WTC11 (cell line): ENCODE data around the gene OPN1SW. TPM values are rescaled to one million over a fixed set of nuclear protein-coding genes. Genes with fewer than 3 reads are reported as not detected.

ENCODE experiments used
- ATAC-seq: fragments of 200-7000 bp; cut with Tn5 transposase; 2 replicates; pipeline ENCODE4 v1.10.0; 2021; ENCODE audit warnings: mild to moderate bottlenecking, moderate library complexity
- CTCF ChIA-PET: fragments of 300-600 bp; sonication (Branson Sonifier 250); formaldehyde crosslinking; loops from one replicate; lab custom pipeline; 2021; ENCODE audit warnings: antibody characterized with exemption; lab: Charles Lee
- POLR2A ChIA-PET: fragments of 350-600 bp; sonication (Branson Sonifier 250); formaldehyde crosslinking; loops from one replicate; lab custom pipeline; 2021; ENCODE audit warnings: antibody characterized with exemption; lab: Charles Lee
- DNase-seq: peaks from one replicate; pipeline ENCODE4 v3.0.0; 2021; ENCODE audit warnings: low spot score
- H3K27ac Mint-ChIP-seq: 2 replicates; pipeline ENCODE4 v1.8.0; 2021; ENCODE audit warnings: mixed read lengths
- H3K27me3 Mint-ChIP-seq: 2 replicates; pipeline ENCODE4 v1.8.0; 2021; ENCODE audit warnings: low read depth, mild to moderate bottlenecking, moderate library complexity, mixed read lengths
- H3K36me3 Mint-ChIP-seq: 2 replicates; pipeline ENCODE4 v1.8.0; 2021; ENCODE audit warnings: mixed read lengths
- H3K4me1 Mint-ChIP-seq: 2 replicates; pipeline ENCODE4 v1.8.0; 2022; ENCODE audit warnings: mixed read lengths
- H3K4me3 Mint-ChIP-seq: 2 replicates; pipeline ENCODE4 v1.8.0; 2021; ENCODE audit warnings: mild to moderate bottlenecking, moderate library complexity, mixed read lengths
- H3K9me3 Mint-ChIP-seq: 2 replicates; pipeline ENCODE4 v1.8.0; 2021; ENCODE audit warnings: mixed read lengths
- ATF2 ChIP-seq: sonication (generic); formaldehyde crosslinking; IDR thresholded peaks from 2 replicates; pipeline ENCODE4 v1.8.1; 2022; ENCODE audit warnings: low read depth, missing genetic modification reagents, borderline replicate concordance
- CBFB ChIP-seq: sonication (generic); formaldehyde crosslinking; IDR thresholded peaks from 2 replicates; pipeline ENCODE4 v1.8.1; 2022; ENCODE audit warnings: mild to moderate bottlenecking, low read depth, missing genetic modification reagents
- E2F1 ChIP-seq: sonication (generic); formaldehyde crosslinking; IDR thresholded peaks from 2 replicates; pipeline ENCODE4 v1.8.0; 2022; ENCODE audit warnings: mild to moderate bottlenecking, missing genetic modification reagents
- EMX1 ChIP-seq: fragments of 250-450 bp; sonication (Bioruptor Pico); IDR thresholded peaks from 2 replicates; pipeline ENCODE4 v1.8.0; 2021; ENCODE audit warnings: mild to moderate bottlenecking
- ERG ChIP-seq: fragments of 250-450 bp; sonication (Bioruptor Pico); IDR thresholded peaks from 2 replicates; pipeline ENCODE4 v1.8.0; 2021; ENCODE audit warnings: mild to moderate bottlenecking
- FOXK1 ChIP-seq: sonication (generic); formaldehyde crosslinking; IDR thresholded peaks from 2 replicates; pipeline ENCODE4 v1.8.0; 2022; ENCODE audit warnings: mild to moderate bottlenecking, moderate library complexity, missing genetic modification reagents
- HMGXB4 ChIP-seq: sonication (generic); formaldehyde crosslinking; IDR thresholded peaks from 2 replicates; pipeline ENCODE4 v1.8.1; 2023; ENCODE audit warnings: mild to moderate bottlenecking, moderate library complexity, missing genetic modification reagents
- NFE2L1 ChIP-seq: sonication (generic); formaldehyde crosslinking; IDR thresholded peaks from 2 replicates; pipeline ENCODE4 v1.8.1; 2023; ENCODE audit warnings: missing genetic modification reagents
- NR2C2 ChIP-seq: sonication (generic); formaldehyde crosslinking; IDR thresholded peaks from 2 replicates; pipeline ENCODE4 v1.8.0; 2022; ENCODE audit warnings: mild to moderate bottlenecking, missing genetic modification reagents
- NR3C1 ChIP-seq: sonication (generic); formaldehyde crosslinking; conservative IDR thresholded peaks from 2 replicates; pipeline ENCODE4 v1.8.1; 2023; ENCODE audit warnings: low read depth, mild to moderate bottlenecking, missing genetic modification reagents
- OVOL2 ChIP-seq: fragments of 250-450 bp; sonication (Bioruptor Pico); IDR thresholded peaks from 2 replicates; pipeline ENCODE4 v1.9.0; 2021; ENCODE audit warnings: mild to moderate bottlenecking, borderline replicate concordance
- PREB ChIP-seq: sonication (generic); formaldehyde crosslinking; IDR thresholded peaks from 2 replicates; pipeline ENCODE4 v1.8.1; 2022; ENCODE audit warnings: mild to moderate bottlenecking, missing genetic modification reagents, moderate library complexity, borderline replicate concordance
- SMAD4 ChIP-seq: sonication (generic); formaldehyde crosslinking; IDR thresholded peaks from 2 replicates; pipeline ENCODE4 v1.8.0; 2022; ENCODE audit warnings: mild to moderate bottlenecking, missing genetic modification reagents
- SP1 ChIP-seq: sonication (generic); formaldehyde crosslinking; conservative IDR thresholded peaks from 2 replicates; pipeline ENCODE4 v1.8.1; 2022; ENCODE audit warnings: missing genetic modification reagents
- USF1 ChIP-seq: sonication (generic); formaldehyde crosslinking; IDR thresholded peaks from 2 replicates; pipeline ENCODE4 v1.8.0; 2022; ENCODE audit warnings: mild to moderate bottlenecking, missing genetic modification reagents
- ZBTB21 ChIP-seq: sonication (generic); formaldehyde crosslinking; IDR thresholded peaks from 2 replicates; pipeline ENCODE4 v1.8.1; 2023; ENCODE audit warnings: mild to moderate bottlenecking, missing genetic modification reagents, borderline replicate concordance
- ZMAT4 ChIP-seq: fragments of 250-450 bp; sonication (Bioruptor Pico); IDR thresholded peaks from 2 replicates; pipeline ENCODE4 v1.9.0; 2021; ENCODE audit warnings: mild to moderate bottlenecking
- ZNF121 ChIP-seq: sonication (generic); formaldehyde crosslinking; IDR thresholded peaks from 2 replicates; pipeline ENCODE4 v1.8.0; 2023; ENCODE audit warnings: missing genetic modification reagents
- ZNF281 ChIP-seq: sonication (generic); formaldehyde crosslinking; IDR thresholded peaks from 2 replicates; pipeline ENCODE4 v1.8.0; 2023; ENCODE audit warnings: mild to moderate bottlenecking, missing genetic modification reagents
- ZNF671 ChIP-seq: fragments of 250-450 bp; sonication (Bioruptor Pico); IDR thresholded peaks from 2 replicates; pipeline ENCODE4 v1.8.0; 2021; ENCODE audit warnings: mild to moderate bottlenecking
- total RNA-seq: library from RNA; stranded (reverse); gene quantifications from 3 replicates; pipeline ENCODE4 v1.2.3, GENCODE V29; 2021

OPN1SW gene
- total RNA-seq, 1 experiment from 2014 or later = not detected

- TF ChIP-seq ERG (CRISPR knock-in tag) (no peak), ZNF671 (CRISPR knock-in tag) (no peak), NFE2L1 (CRISPR knock-in tag) (no peak), USF1 (CRISPR knock-in tag) (no peak)
Observed at GRCh38 chr7:128821724-128822123, 46.1 kb upstream of the OPN1SW start (continued).

GRCh38 chr7:128818694-128819093, 43.1 kb upstream of the OPN1SW start:
- no peaks in the 10 kb centered on the region for H3K9me3 Mint-ChIP-seq
- H3K4me3 Mint-ChIP-seq = no peak overlapping the region
- TF ChIP-seq OVOL2 = no peak
- no peak for TF ChIP-seq FOXK1 (CRISPR knock-in tag)
- no peak for TF ChIP-seq ZMAT4 (CRISPR knock-in tag)
- no peak for TF ChIP-seq ZBTB21 (CRISPR knock-in tag)
- TF ChIP-seq SMAD4 (CRISPR knock-in tag) = no peak
- TF ChIP-seq EMX1 = no peak
- TF ChIP-seq E2F1 (CRISPR knock-in tag) = no peak
- no peak for TF ChIP-seq HMGXB4 (CRISPR knock-in tag)
- TF ChIP-seq SP1 (CRISPR knock-in tag) = no peak
- no peak for TF ChIP-seq NR2C2 (CRISPR knock-in tag)
- TF ChIP-seq NR3C1 = no peak
- TF ChIP-seq ZNF281 (CRISPR knock-in tag) = no peak
- ATAC-seq (no peak), DNase-seq (no peak)
- H3K36me3 Mint-ChIP-seq = peaks cover 2% of the 10 kb centered on the region
- ChIA-PET POLR2A (no interaction called here), CTCF (interaction anchor here (0.9 kb wide), 1 partner anchor 49 kb away, joined by 3 read pairs; no protein-coding TSS in a partner anchor)
- no peaks in the 10 kb centered on the region for H3K27me3 Mint-ChIP-seq
- H3K27ac Mint-ChIP-seq = no peak overlapping the region
- no peaks in the 10 kb centered on the region for H3K4me1 Mint-ChIP-seq

GRCh38 chr7:128815289-128815942, 39.8 kb upstream of the OPN1SW start:
- CTCF ChIA-PET = interaction anchor here (1.4 to 2.2 kb wide), 2 partner anchors 16 to 21 kb away, joined by 3 to 5 read pairs; no protein-coding TSS in a partner anchor
- H3K9me3 Mint-ChIP-seq = no peaks in the 10 kb centered on the region
- H3K4me1 Mint-ChIP-seq = no peaks in the 10 kb centered on the region
- peaks cover 2% of the 10 kb centered on the region for H3K36me3 Mint-ChIP-seq
- POLR2A ChIA-PET = no interaction called here
- no peak for DNase-seq
- TF ChIP-seq PREB (CRISPR knock-in tag) = no peak
- TF ChIP-seq ZNF121 (CRISPR knock-in tag) = no peak
- TF ChIP-seq CBFB (CRISPR knock-in tag) = no peak
- TF ChIP-seq ATF2 = no peak
- H3K27ac Mint-ChIP-seq = no peak overlapping the region
- H3K4me3 Mint-ChIP-seq = no peak overlapping the region
- no peak for ATAC-seq
- no peaks in the 10 kb centered on the region for H3K27me3 Mint-ChIP-seq
